ENCODE results near the gene RIF1. TPM values are rescaled to one million over a fixed set of nuclear protein-coding genes. Genes with fewer than 3 reads are reported as not detected.

The RIF1 gene
- 10 to 100 TPM; 10.3 to 16.0 (median 13.4) TPM for total RNA-seq
- long read RNA-seq, partial matches to known transcripts, result 1 of 1 reads
- long read RNA-seq, other reads (novel, unspliced or antisense), result 0 of 1 reads

- WGBS (ENCODE audit: insufficient coverage, low coverage, low lambda C conversion rate, missing lambda C conversion rate), result under 1% methylated on average over 12 of the region's 65 CpGs
- Histone ChIP-seq H3K27me3 (no peaks in the 10 kb centered on the region), H3K27ac (peak within 1 kb of the TSS; percentile 81 to 96 (median 88)), H3K4me3 (peak within 1 kb of the TSS; percentile 79 to 97 (median 96)), H3K9me3 (no peaks in the 10 kb centered on the region), H3K4me1 (no peaks in the 10 kb centered on the region), H3K36me3 (peaks cover 0 to 15% (median 3%) of the 10 kb centered on the region in 4 donors)
- ATAC-seq, result peak; percentile 97 to 99 (median 98)
- DNase-seq, result peak; percentile 87 to 91 (median 90)
- TF ChIP-seq POLR2A (IDR thresholded peaks at IDR 0.05) (no peak), CTCF (IDR thresholded peaks at IDR 0.05) (peak; percentile 59 to 71 (median 60))
- intact Hi-C loops (cut with DNase I), result no loop called here
Measured at GRCh38 chr2:151409601-151410484, at the start of gene RIF1. Gene RIF1, plus strand, starts transcription at chr2:151409902. Its CDS starts 522 bp downstream, at chr2:151410424.

- H3K27me3 ChIP-seq, result no peaks in the 10 kb centered on the region
- no peaks in the 10 kb centered on the region for H3K36me3 ChIP-seq
- intact Hi-C loops (cut with DNase I), result no loop called here
- H3K4me3 ChIP-seq, result no peak overlapping the region
- no peak overlapping the region for H3K27ac ChIP-seq
- ATAC-seq, result no peak
- no peaks in the 10 kb centered on the region for H3K9me3 ChIP-seq
- 68% methylated on average over 3 of the region's 3 CpGs for WGBS (ENCODE audit: insufficient coverage, low coverage, low lambda C conversion rate, missing lambda C conversion rate)
- TF ChIP-seq CTCF (IDR thresholded peaks at IDR 0.05), result no peak
- no peaks in the 10 kb centered on the region for H3K4me1 ChIP-seq
- no peak for DNase-seq
Measured at GRCh38 chr2:151361674-151362370, 47.9 kb upstream of the RIF1 start.

GRCh38 chr2:151363709-151364108, 46.0 kb upstream of the RIF1 start:
- ATAC-seq (peak in 3 of 4 donors; percentile 28 to 48 (median 34)), DNase-seq (peak in 1 of 3 donors; percentile 46)
- intact Hi-C loops (cut with DNase I), result no loop called here
- Histone ChIP-seq H3K4me3 (no peak overlapping the region), H3K4me1 (no peaks in the 10 kb centered on the region), H3K36me3 (no peaks in the 10 kb centered on the region), H3K9me3 (no peaks in the 10 kb centered on the region), H3K27me3 (no peaks in the 10 kb centered on the region), H3K27ac (no peak overlapping the region)
- TF ChIP-seq POLR2A (IDR thresholded peaks at IDR 0.05), result no peak
- TF ChIP-seq CTCF (IDR thresholded peaks at IDR 0.05), result no peak
- 59% methylated on average over 8 of the region's 8 CpGs for WGBS (ENCODE audit: insufficient coverage, low coverage, low lambda C conversion rate, missing lambda C conversion rate)

GRCh38 chr2:151367571-151367970, 42.1 kb upstream of the RIF1 start:
- Histone ChIP-seq H3K27ac (no peak overlapping the region), H3K27me3 (no peaks in the 10 kb centered on the region), H3K4me1 (no peaks in the 10 kb centered on the region), H3K36me3 (no peaks in the 10 kb centered on the region), H3K9me3 (no peaks in the 10 kb centered on the region), H3K4me3 (no peak overlapping the region)
- no peak for TF ChIP-seq POLR2A (IDR thresholded peaks at IDR 0.05)
- TF ChIP-seq CTCF (IDR thresholded peaks at IDR 0.05), result no peak
- ATAC-seq (no peak), DNase-seq (no peak)
- 67% methylated on average over 2 of the region's 2 CpGs for WGBS (ENCODE audit: insufficient coverage, low coverage, low lambda C conversion rate, missing lambda C conversion rate)
- intact Hi-C loops (cut with DNase I), result no loop called here
